H1 (cell line): Measurements from ENCODE around the gene GALNT18. TPM values are rescaled to one million over a fixed set of nuclear protein-coding genes. Genes with fewer than 3 reads are reported as not detected.

Source experiments
- ATF2 ChIP-seq: IDR thresholded peaks from 2 replicates; pipeline ENCODE4 v1.6.1; 2012; ENCODE audit warnings: low read length, inconsistent platforms
- HDAC2 ChIP-seq, 2 experiments: fragments of 300-600 bp in 1 of 2; sonication (generic) in 1 of 2; IDR thresholded peaks; 2 replicates each; pipeline ENCODE4 v1.6.1; 2011 to 2012; ENCODE audit warnings: low read depth in 2 of 2, low read length in 2 of 2, mild to moderate bottlenecking in 2 of 2, moderate library complexity in 2 of 2, borderline replicate concordance in 1 of 2, inconsistent platforms in 1 of 2
- POLR2A ChIP-seq, 2 experiments: IDR thresholded peaks; 1 replicate in 1 of 2; 2 replicates in 1 of 2; pipeline ENCODE4 v1.6.1; 2011; ENCODE audit warnings: low read depth in 2 of 2, low read length in 2 of 2, mild to moderate bottlenecking in 2 of 2; ENCODE audit errors: control extremely low read depth in 1 of 2
- POLR2AphosphoS5 ChIP-seq: IDR thresholded peaks from 2 replicates; pipeline ENCODE4 v1.6.1; 2011; ENCODE audit warnings: low read depth, low read length
- TCF12 ChIP-seq: IDR thresholded peaks from 2 replicates; pipeline ENCODE4 v1.6.1; 2011; ENCODE audit warnings: low read depth, mild to moderate bottlenecking, low read length
- polyA plus RNA-seq, 7 experiments: library from polyadenylated mRNA; depleted of rRNA in 3 of 7; stranded (reverse) in 5 of 7; unstranded in 2 of 7; fragments of >200 nt in 5 of 7; fragments of 200-250 nt in 2 of 7; gene quantifications; 1 replicate in 5 of 7; 2 replicates in 1 of 7; 4 replicates in 1 of 7; pipeline versions ENCODE4 v1.2.1 to v1.2.3, GENCODE V29; 2011 to 2013; ENCODE audit warnings: missing spikeins in 2 of 7, mixed read lengths in 2 of 7
- total RNA-seq: library from RNA; stranded (reverse); fragmentation: NEBNext Ultra II Directional; extraction: Animal tissue kit (Norgen Biotek cat#: 25700); gene quantifications from 2 replicates; pipeline ENCODE4 v1.2.1, GENCODE V29; 2021

Gene GALNT18
- total and polyA plus RNA-seq, 2 of the 8 experiments (the other 6 are each of a cell fraction or from before 2014, with no cell fraction given): 6.0 to 9.4 TPM

- no peak for TF ChIP-seq ATF2
- TF ChIP-seq TCF12: no peak
- no peak for TF ChIP-seq POLR2A (IDR thresholded peaks at IDR 0.05; ENCODE audit: control extremely low read depth in 1 of 2, low read depth in 2 of 2, low read length in 2 of 2)
- no peak for TF ChIP-seq POLR2AphosphoS5
- TF ChIP-seq HDAC2 (IDR thresholded peaks at IDR 0.05; ENCODE audit: borderline replicate concordance in 1 of 2, low read depth in 2 of 2, low read length in 2 of 2): no peak
Measured at GRCh38 chr11:11550534-11550933, 71.3 kb downstream of the GALNT18 start (continued).
